BE2C (cell line): ENCODE data around the gene EHD4.

ENCODE experiments used
- DNase-seq: peaks from one replicate; pipeline ENCODE4 v3.0.0-alpha.2; 2020
- H3K27me3 ChIP-seq: fragments of 250-450 bp; sonication (Bioruptor Pico); 2 replicates; pipeline ENCODE4 v1.5.1; 2020; ENCODE audit warnings: mild to moderate bottlenecking
- H3K36me3 ChIP-seq: fragments of 250-450 bp; sonication (Bioruptor Pico); 2 replicates; pipeline ENCODE4 v1.5.1; 2020; ENCODE audit warnings: mild to moderate bottlenecking
- H3K4me1 ChIP-seq: fragments of 250-450 bp; sonication (Bioruptor Pico); 2 replicates; pipeline ENCODE4 v1.5.1; 2020
- H3K4me3 ChIP-seq: 2 replicates; pipeline ENCODE4 v1.5.1; 2011; ENCODE audit warnings: low read depth, low read length
- H3K9me3 ChIP-seq: fragments of 250-450 bp; sonication (Bioruptor Pico); 2 replicates; pipeline ENCODE4 v1.5.1; 2020
- CTCF ChIP-seq: IDR thresholded peaks from 2 replicates; pipeline ENCODE4 v1.5.1; 2012; ENCODE audit warnings: mild to moderate bottlenecking, low read depth, low read length

The EHD4 gene

GRCh38 chr15:41879321-41879845 lies 93.0 kb downstream of the EHD4 start:
- TF ChIP-seq CTCF = no peak
- no peak for DNase-seq
- Histone ChIP-seq H3K27me3 (no peaks in the 10 kb centered on the region), H3K4me3 (no peak overlapping the region), H3K4me1 (peaks cover 10% of the 10 kb centered on the region), H3K9me3 (no peaks in the 10 kb centered on the region), H3K36me3 (no peaks in the 10 kb centered on the region)

GRCh38 chr15:41878355-41878699 lies 94.0 kb downstream of the EHD4 start:
- no peaks in the 10 kb centered on the region for H3K9me3 ChIP-seq
- TF ChIP-seq CTCF = no peak
- H3K36me3 ChIP-seq = no peaks in the 10 kb centered on the region
- H3K27me3 ChIP-seq = no peaks in the 10 kb centered on the region
- peaks cover 10% of the 10 kb centered on the region for H3K4me1 ChIP-seq
- H3K4me3 ChIP-seq = no peak overlapping the region
- DNase-seq = peak; percentile 52

GRCh38 chr15:41877631-41878354 lies 94.6 kb downstream of the EHD4 start:
- peak; percentile 57 for DNase-seq
- Histone ChIP-seq H3K9me3 (no peaks in the 10 kb centered on the region), H3K36me3 (no peaks in the 10 kb centered on the region), H3K4me3 (no peak overlapping the region), H3K27me3 (no peaks in the 10 kb centered on the region), H3K4me1 (peaks cover 10% of the 10 kb centered on the region)
- TF ChIP-seq CTCF = peak; percentile 31

GRCh38 chr15:41876689-41877088 lies 95.7 kb downstream of the EHD4 start:
- Histone ChIP-seq H3K9me3 (no peaks in the 10 kb centered on the region), H3K4me3 (no peak overlapping the region), H3K4me1 (peaks cover 10% of the 10 kb centered on the region), H3K36me3 (no peaks in the 10 kb centered on the region), H3K27me3 (no peaks in the 10 kb centered on the region)
- DNase-seq = no peak
- TF ChIP-seq CTCF = no peak

- TF ChIP-seq CTCF = no peak
- Histone ChIP-seq H3K36me3 (no peaks in the 10 kb centered on the region), H3K4me3 (no peak overlapping the region), H3K4me1 (peaks cover 10% of the 10 kb centered on the region), H3K9me3 (no peaks in the 10 kb centered on the region), H3K27me3 (no peaks in the 10 kb centered on the region)
- no peak for DNase-seq
Measured at GRCh38 chr15:41876007-41876406, 96.3 kb downstream of the EHD4 start.

GRCh38 chr15:41874736-41875135 lies 97.6 kb downstream of the EHD4 start:
- Histone ChIP-seq H3K36me3 (no peaks in the 10 kb centered on the region), H3K4me1 (peaks cover 10% of the 10 kb centered on the region), H3K4me3 (no peak overlapping the region), H3K9me3 (no peaks in the 10 kb centered on the region), H3K27me3 (no peaks in the 10 kb centered on the region)
- no peak for DNase-seq
- TF ChIP-seq CTCF = no peak
